ENCODE measurements around the gene ARVCF.

The ARVCF gene

DNA sequence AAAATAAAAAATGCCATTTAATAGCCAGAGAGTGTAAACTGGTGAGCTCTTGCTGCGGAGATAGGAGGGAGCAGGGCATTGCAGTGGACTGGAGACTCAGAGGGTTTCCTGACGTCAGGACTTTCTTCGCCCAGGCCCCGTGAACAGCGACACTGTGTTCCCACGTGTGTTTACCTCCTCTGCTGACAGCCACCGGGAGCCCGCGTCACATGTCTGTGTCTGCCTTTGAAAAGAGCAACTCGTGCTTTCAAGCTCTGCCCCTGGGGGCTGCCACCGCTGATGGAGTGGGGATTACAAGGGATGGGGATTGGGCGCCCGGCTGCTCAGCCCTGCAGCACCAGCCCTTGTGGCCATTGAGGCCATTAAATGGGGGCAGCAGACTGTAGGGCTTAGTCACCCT, 7.6 kb upstream of the ARVCF start:
- H3K27ac ChIP-seq (ENCODE audit: insufficient read depth, low read length, poor library complexity, severe bottlenecking): no peak overlapping the region
- DNase-seq: no peak
- H3K9me3 ChIP-seq (ENCODE audit: control insufficient read depth, low read length): no peaks in the 10 kb centered on the region
- H3K4me3 ChIP-seq (ENCODE audit: insufficient read depth, low read depth, low read length, poor library complexity, severe bottlenecking): no peak overlapping the region
- peaks cover 3% of the 10 kb centered on the region for H3K36me3 ChIP-seq (ENCODE audit: control insufficient read depth, insufficient read depth, low read length)
- H3K27me3 ChIP-seq (replicated peaks; ENCODE audit: control insufficient read depth, insufficient read depth, low read length, poor library complexity, severe bottlenecking): no peaks in the 10 kb centered on the region
- H3K4me1 ChIP-seq (ENCODE audit: control insufficient read depth, insufficient read depth, low read length, poor library complexity, severe bottlenecking): peaks cover 12% of the 10 kb centered on the region

GRCh38 chr22:20022978-20023613, 6.5 kb upstream of the ARVCF start:
- Histone ChIP-seq H3K4me1 (ENCODE audit: control insufficient read depth, insufficient read depth, low read length, poor library complexity, severe bottlenecking) (peaks cover 12% of the 10 kb centered on the region), H3K27me3 (replicated peaks; ENCODE audit: control insufficient read depth, insufficient read depth, low read length, poor library complexity, severe bottlenecking) (no peaks in the 10 kb centered on the region), H3K4me3 (ENCODE audit: insufficient read depth, low read depth, low read length, poor library complexity, severe bottlenecking) (no peak overlapping the region), H3K9me3 (ENCODE audit: control insufficient read depth, low read length) (no peaks in the 10 kb centered on the region), H3K27ac (ENCODE audit: insufficient read depth, low read length, poor library complexity, severe bottlenecking) (no peak overlapping the region), H3K36me3 (ENCODE audit: control insufficient read depth, insufficient read depth, low read length) (peaks cover 3% of the 10 kb centered on the region)
- no peak for DNase-seq

DNA sequence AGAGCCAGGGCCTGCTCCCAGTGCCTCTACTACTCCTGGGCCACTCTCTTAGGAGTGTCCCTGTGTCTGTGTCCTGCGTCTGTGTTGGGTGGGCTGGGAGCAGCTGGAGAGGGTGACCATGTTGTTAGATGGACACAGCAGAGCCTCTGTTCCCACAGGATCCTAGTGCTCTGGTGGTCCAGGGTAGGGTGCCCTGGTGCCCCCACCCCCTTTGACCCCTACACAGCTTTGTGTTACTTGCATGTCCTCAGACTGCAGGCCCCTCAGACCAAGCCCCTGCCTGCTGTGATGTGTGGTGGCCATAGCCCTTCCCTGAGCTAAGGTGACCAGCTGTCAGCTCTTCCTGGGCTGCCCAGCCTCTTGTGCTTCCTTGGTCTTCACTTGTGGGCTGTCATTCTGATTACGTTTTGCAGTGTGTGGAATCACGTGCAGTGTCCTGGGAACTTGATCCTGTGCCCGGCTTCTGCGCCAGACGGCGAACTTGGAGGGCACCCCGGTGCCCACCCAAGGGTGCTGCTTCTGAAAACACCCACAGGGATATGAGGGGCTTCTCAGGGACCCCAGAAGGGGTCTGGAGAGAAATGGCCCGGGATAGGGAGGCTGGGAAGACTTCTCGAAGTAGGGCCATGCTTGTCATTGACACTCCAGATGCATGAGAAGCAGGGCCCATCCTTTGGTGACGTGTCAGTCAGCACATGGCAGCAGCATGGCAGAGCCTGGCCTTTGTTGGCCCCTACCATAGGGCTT, 5.8 kb upstream of the ARVCF start:
- Histone ChIP-seq H3K9me3 (ENCODE audit: control insufficient read depth, low read length) (no peaks in the 10 kb centered on the region), H3K27ac (ENCODE audit: insufficient read depth, low read length, poor library complexity, severe bottlenecking) (no peak overlapping the region), H3K27me3 (replicated peaks; ENCODE audit: control insufficient read depth, insufficient read depth, low read length, poor library complexity, severe bottlenecking) (no peaks in the 10 kb centered on the region), H3K4me1 (ENCODE audit: control insufficient read depth, insufficient read depth, low read length, poor library complexity, severe bottlenecking) (peaks cover 14% of the 10 kb centered on the region), H3K4me3 (ENCODE audit: insufficient read depth, low read depth, low read length, poor library complexity, severe bottlenecking) (peak overlapping the region; percentile 98), H3K36me3 (ENCODE audit: control insufficient read depth, insufficient read depth, low read length) (peaks cover 3% of the 10 kb centered on the region)
- no peak for DNase-seq

GRCh38 chr22:20021196-20022181, 4.9 kb upstream of the ARVCF start:
- H3K27me3 ChIP-seq (replicated peaks; ENCODE audit: control insufficient read depth, insufficient read depth, low read length, poor library complexity, severe bottlenecking): no peaks in the 10 kb centered on the region
- H3K4me3 ChIP-seq (ENCODE audit: insufficient read depth, low read depth, low read length, poor library complexity, severe bottlenecking): peak overlapping the region; percentile 98
- DNase-seq: peak in 1 of 3 donors; percentile 15
- peaks cover under 1% of the 10 kb centered on the region for H3K36me3 ChIP-seq (ENCODE audit: control insufficient read depth, insufficient read depth, low read length)
- H3K9me3 ChIP-seq (ENCODE audit: control insufficient read depth, low read length): no peaks in the 10 kb centered on the region
- peaks cover 20% of the 10 kb centered on the region for H3K4me1 ChIP-seq (ENCODE audit: control insufficient read depth, insufficient read depth, low read length, poor library complexity, severe bottlenecking)
- H3K27ac ChIP-seq (ENCODE audit: insufficient read depth, low read length, poor library complexity, severe bottlenecking): peak overlapping the region; percentile 81

DNA sequence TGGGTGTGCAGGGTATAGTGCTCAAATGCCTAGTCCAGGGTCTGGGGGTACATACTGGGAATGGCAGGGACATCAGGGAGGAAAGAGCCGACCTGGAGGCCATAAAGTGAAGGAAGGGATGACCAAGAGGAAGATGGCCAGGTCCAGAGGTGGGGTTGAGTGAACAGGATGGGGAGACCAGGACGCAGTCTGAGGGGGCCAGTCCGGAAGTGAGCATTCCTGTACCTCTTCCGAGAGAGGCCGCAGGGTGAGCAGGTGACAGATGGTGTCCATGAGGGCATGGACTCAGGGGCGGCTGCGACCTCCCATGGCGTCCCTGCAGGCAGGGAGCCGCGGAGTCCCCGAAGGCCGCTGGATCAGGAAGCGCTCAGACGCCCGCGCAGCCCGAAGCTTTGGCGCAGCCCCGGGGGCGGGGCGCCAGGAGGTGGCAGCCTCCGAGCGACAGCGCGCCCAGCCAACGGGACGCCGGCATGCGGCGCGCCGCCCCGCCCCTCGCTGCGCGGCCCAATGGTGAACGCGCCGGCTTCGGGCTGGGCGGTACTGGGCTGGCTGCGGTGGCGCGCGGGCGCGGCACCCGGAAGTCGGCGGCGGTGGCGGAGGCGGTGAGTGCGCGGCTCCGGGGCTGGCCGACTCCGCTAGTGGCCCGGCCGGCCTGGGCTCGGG, 4.0 kb upstream of the ARVCF start, which contains the start of gene TANGO2:
TANGO2 (plus strand) TSS at position 578 of the 663 bp plus-strand sequence. CDS start 15,689 bp downstream, outside the sequence.
- Histone ChIP-seq H3K27ac (ENCODE audit: insufficient read depth, low read length, poor library complexity, severe bottlenecking) (peak within 1 kb of the TSS; percentile 82), H3K4me1 (ENCODE audit: control insufficient read depth, insufficient read depth, low read length, poor library complexity, severe bottlenecking) (peaks cover 25% of the 10 kb centered on the region), H3K9me3 (ENCODE audit: control insufficient read depth, low read length) (no peaks in the 10 kb centered on the region), H3K4me3 (ENCODE audit: insufficient read depth, low read depth, low read length, poor library complexity, severe bottlenecking) (peak within 1 kb of the TSS; percentile 98), H3K36me3 (ENCODE audit: control insufficient read depth, insufficient read depth, low read length) (no peaks in the 10 kb centered on the region), H3K27me3 (replicated peaks; ENCODE audit: control insufficient read depth, insufficient read depth, low read length, poor library complexity, severe bottlenecking) (no peaks in the 10 kb centered on the region)
- peak; percentile 88 to 89 (median 88) for DNase-seq

DNA sequence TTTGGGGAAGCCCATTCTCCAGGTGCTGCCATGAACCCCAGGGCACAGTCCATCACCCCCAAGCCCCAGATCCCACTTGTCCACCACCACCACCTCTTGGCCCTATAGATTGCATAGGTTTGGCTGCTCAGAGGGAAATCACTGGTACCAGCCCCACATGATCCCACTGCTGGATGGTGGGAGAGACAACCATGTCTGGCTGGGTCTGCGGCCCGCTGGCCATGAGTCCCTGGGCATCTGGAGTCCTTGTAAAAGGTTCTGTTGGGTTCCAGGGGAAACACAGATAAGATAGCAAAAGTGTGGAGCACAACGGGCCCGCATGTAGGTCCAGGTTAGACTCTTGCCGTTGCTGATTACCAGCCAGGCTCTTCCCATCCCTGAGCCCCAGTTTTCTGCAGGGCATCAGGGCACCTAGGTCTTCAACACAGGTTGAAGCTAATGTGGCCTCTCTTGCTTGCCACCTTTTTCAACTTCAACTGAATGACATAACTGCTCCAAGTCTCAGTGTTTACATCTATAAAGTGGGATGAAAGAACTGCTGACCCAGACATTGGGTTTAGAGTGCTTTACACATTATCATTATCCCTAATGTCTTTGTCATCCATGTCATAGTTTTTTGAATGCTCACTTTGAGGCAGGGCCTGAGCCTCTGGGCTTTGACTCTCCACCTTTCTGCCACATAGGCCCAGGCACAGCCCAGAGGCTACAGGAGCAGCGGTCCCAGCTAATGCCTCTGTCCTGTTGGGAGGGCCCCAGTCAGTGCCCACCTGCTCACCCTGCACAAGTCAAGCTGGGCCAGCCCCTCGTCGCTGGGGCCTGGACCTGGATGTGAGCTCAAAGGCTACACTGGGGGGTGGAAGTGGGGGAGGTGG, 3.3 kb upstream of the ARVCF start:
- Histone ChIP-seq H3K36me3 (ENCODE audit: control insufficient read depth, insufficient read depth, low read length) (no peaks in the 10 kb centered on the region), H3K4me3 (ENCODE audit: insufficient read depth, low read depth, low read length, poor library complexity, severe bottlenecking) (peak overlapping the region; percentile 79), H3K27me3 (replicated peaks; ENCODE audit: control insufficient read depth, insufficient read depth, low read length, poor library complexity, severe bottlenecking) (no peaks in the 10 kb centered on the region), H3K4me1 (ENCODE audit: control insufficient read depth, insufficient read depth, low read length, poor library complexity, severe bottlenecking) (peaks cover 25% of the 10 kb centered on the region), H3K9me3 (ENCODE audit: control insufficient read depth, low read length) (no peaks in the 10 kb centered on the region), H3K27ac (ENCODE audit: insufficient read depth, low read length, poor library complexity, severe bottlenecking) (peak overlapping the region; percentile 82)
- no peak for DNase-seq

GRCh38 chr22:20018001-20018400, 1.4 kb upstream of the ARVCF start:
- no peak overlapping the region for H3K4me3 ChIP-seq (ENCODE audit: insufficient read depth, low read depth, low read length, poor library complexity, severe bottlenecking)
- H3K36me3 ChIP-seq (ENCODE audit: control insufficient read depth, insufficient read depth, low read length): no peaks in the 10 kb centered on the region
- no peak overlapping the region for H3K27ac ChIP-seq (ENCODE audit: insufficient read depth, low read length, poor library complexity, severe bottlenecking)
- no peak for DNase-seq
- H3K9me3 ChIP-seq (ENCODE audit: control insufficient read depth, low read length): no peaks in the 10 kb centered on the region
- H3K27me3 ChIP-seq (replicated peaks; ENCODE audit: control insufficient read depth, insufficient read depth, low read length, poor library complexity, severe bottlenecking): no peaks in the 10 kb centered on the region
- H3K4me1 ChIP-seq (ENCODE audit: control insufficient read depth, insufficient read depth, low read length, poor library complexity, severe bottlenecking): peaks cover 25% of the 10 kb centered on the region

DNA sequence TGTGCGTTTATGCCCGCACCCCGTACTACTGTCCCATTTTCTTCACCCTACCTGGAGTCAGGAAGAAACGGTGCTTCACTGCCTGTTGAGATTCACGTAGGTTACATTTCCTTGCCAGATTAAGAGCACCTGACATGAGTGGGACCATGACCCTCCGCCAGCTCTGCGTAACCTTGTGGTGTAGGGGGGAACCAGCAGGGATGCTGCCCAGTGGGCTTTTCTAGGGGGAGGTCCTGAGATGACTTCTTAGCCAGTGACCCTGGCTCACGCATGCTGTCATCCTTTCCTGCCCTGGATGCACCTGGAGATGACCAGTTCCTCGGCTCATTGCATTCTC, 967 bp upstream of the ARVCF start:
- no peak for DNase-seq
- H3K36me3 ChIP-seq (ENCODE audit: control insufficient read depth, insufficient read depth, low read length): no peaks in the 10 kb centered on the region
- H3K9me3 ChIP-seq (ENCODE audit: control insufficient read depth, low read length): no peaks in the 10 kb centered on the region
- peaks cover 25% of the 10 kb centered on the region for H3K4me1 ChIP-seq (ENCODE audit: control insufficient read depth, insufficient read depth, low read length, poor library complexity, severe bottlenecking)
- peak overlapping the region; percentile 75 for H3K4me3 ChIP-seq (ENCODE audit: insufficient read depth, low read depth, low read length, poor library complexity, severe bottlenecking)
- no peak overlapping the region for H3K27ac ChIP-seq (ENCODE audit: insufficient read depth, low read length, poor library complexity, severe bottlenecking)
- H3K27me3 ChIP-seq (replicated peaks; ENCODE audit: control insufficient read depth, insufficient read depth, low read length, poor library complexity, severe bottlenecking): no peaks in the 10 kb centered on the region

All from effector memory CD4-positive, alpha-beta T cell (primary cell).